Skeletal muscle tissue (tissue), 4 donors: ENCODE data around the gene GJB5. TPM values are rescaled to one million over a fixed set of nuclear protein-coding genes. Genes with fewer than 3 reads are reported as not detected.
"Not testable (repeated sequence)": the region's sequence is repeated elsewhere in the genome, so short reads cannot be mapped to it uniquely, and the experiment has no call there.

Source experiments
- H3K27ac ChIP-seq: one replicate; pipeline ENCODE4 v1.7.0; 2013; ENCODE audit warnings: mild to moderate bottlenecking, low read depth, low read length, inconsistent platforms
- H3K27me3 ChIP-seq, 3 donors: one replicate each; pipeline ENCODE4 v1.7.0; 2013; ENCODE audit warnings: low read length in 3 of 3; ENCODE audit not compliant: control insufficient read depth in 3 of 3, insufficient read depth in 3 of 3
- H3K36me3 ChIP-seq, 3 donors: one replicate each; pipeline ENCODE4 v1.7.0; 2013; ENCODE audit warnings: low read length in 3 of 3; ENCODE audit not compliant: control insufficient read depth in 3 of 3, insufficient read depth in 3 of 3
- H3K4me1 ChIP-seq, 3 donors: one replicate each; pipeline ENCODE4 v1.7.0; 2013; ENCODE audit warnings: low read length in 3 of 3, mild to moderate bottlenecking in 3 of 3; ENCODE audit not compliant: control insufficient read depth in 3 of 3, insufficient read depth in 3 of 3
- H3K4me3 ChIP-seq, 3 donors: one replicate each; pipeline ENCODE4 v1.7.0; 2013; ENCODE audit warnings: low read length in 3 of 3
- H3K9ac ChIP-seq, 3 donors: one replicate each; pipeline ENCODE4 v1.7.0; 2013; ENCODE audit warnings: low read length in 3 of 3, mild to moderate bottlenecking in 3 of 3, moderate library complexity in 2 of 3, low read depth in 1 of 3
- H3K9me3 ChIP-seq, 3 donors: one replicate each; pipeline ENCODE4 v1.7.0; 2013; ENCODE audit warnings: low read length in 3 of 3; ENCODE audit not compliant: control insufficient read depth in 3 of 3
- total RNA-seq: library from RNA; depleted of rRNA; stranded (reverse); fragments of >200 nt; gene quantifications from one replicate; pipeline ENCODE4 v1.2.3, GENCODE V29; 2014
- donor health status: Osteomylitis.

The GJB5 gene
- total RNA-seq, 1 donor from 2014 or later, result not detected

- Histone ChIP-seq H3K27me3 (peaks cover 9 to 22% (median 21%) of the 10 kb centered on the region in 3 donors), H3K36me3 (no peaks in the 10 kb centered on the region), H3K4me1 (no peaks in the 10 kb centered on the region), H3K27ac (no peak overlapping the region), H3K9me3 (no peaks in the 10 kb centered on the region), H3K9ac (no peak overlapping the region), H3K4me3 (no peak overlapping the region)
These were observed 16.9 kb downstream of the GJB5 start for GRCh38 chr1:34771573-34772371.

GRCh38 chr1:34773114-34773513 lies 18.3 kb downstream of the GJB5 start:
- H3K27me3 ChIP-seq, result peaks cover 16 to 29% (median 25%) of the 10 kb centered on the region in 3 donors
- H3K4me1 ChIP-seq, H3K27ac ChIP-seq, H3K9me3 ChIP-seq, H3K4me3 ChIP-seq, H3K36me3 ChIP-seq, H3K9ac ChIP-seq: not testable (repeated sequence)

GRCh38 chr1:34774957-34775356 lies 20.1 kb downstream of the GJB5 start:
- Histone ChIP-seq H3K4me3 (no peak overlapping the region), H3K9me3 (no peaks in the 10 kb centered on the region), H3K27ac (no peak overlapping the region), H3K36me3 (no peaks in the 10 kb centered on the region), H3K4me1 (no peaks in the 10 kb centered on the region), H3K9ac (no peak overlapping the region), H3K27me3 (peaks cover 23 to 38% (median 35%) of the 10 kb centered on the region in 3 donors)

- no peak overlapping the region for H3K4me3 ChIP-seq
- H3K36me3 ChIP-seq, result no peaks in the 10 kb centered on the region
- peaks cover 37 to 51% (median 49%) of the 10 kb centered on the region in 3 donors for H3K27me3 ChIP-seq
- no peaks in the 10 kb centered on the region for H3K9me3 ChIP-seq
- H3K27ac ChIP-seq, result no peak overlapping the region
- no peak overlapping the region for H3K9ac ChIP-seq
- peaks cover 6 to 8% (median 8%) of the 10 kb centered on the region in 3 donors for H3K4me1 ChIP-seq
These were observed 22.1 kb downstream of the GJB5 start for GRCh38 chr1:34776911-34777310.

- Histone ChIP-seq H3K36me3 (no peaks in the 10 kb centered on the region), H3K27ac (no peak overlapping the region), H3K27me3 (peaks cover 45 to 59% (median 57%) of the 10 kb centered on the region in 3 donors), H3K4me1 (peaks cover 6 to 8% (median 8%) of the 10 kb centered on the region in 3 donors), H3K4me3 (no peak overlapping the region), H3K9ac (no peak overlapping the region), H3K9me3 (no peaks in the 10 kb centered on the region)
These were observed 22.9 kb downstream of the GJB5 start for GRCh38 chr1:34777519-34778321.

GRCh38 chr1:34778381-34778780 lies 23.5 kb downstream of the GJB5 start:
- Histone ChIP-seq H3K36me3 (no peaks in the 10 kb centered on the region), H3K9me3 (no peaks in the 10 kb centered on the region), H3K27me3 (peaks cover 46 to 65% (median 63%) of the 10 kb centered on the region in 3 donors), H3K4me1 (peaks cover 6 to 8% (median 8%) of the 10 kb centered on the region in 3 donors), H3K27ac (no peak overlapping the region), H3K9ac (no peak overlapping the region), H3K4me3 (no peak overlapping the region)

- no peaks in the 10 kb centered on the region for H3K9me3 ChIP-seq
- no peak overlapping the region for H3K9ac ChIP-seq
- no peaks in the 10 kb centered on the region for H3K36me3 ChIP-seq
- peaks cover 6 to 8% (median 8%) of the 10 kb centered on the region in 3 donors for H3K4me1 ChIP-seq
- no peak overlapping the region for H3K4me3 ChIP-seq
- no peak overlapping the region for H3K27ac ChIP-seq
- H3K27me3 ChIP-seq, result peaks cover 45 to 72% (median 70%) of the 10 kb centered on the region in 3 donors
These were observed 24.2 kb downstream of the GJB5 start for GRCh38 chr1:34779005-34779404.

- Histone ChIP-seq H3K27ac (no peak overlapping the region), H3K9ac (no peak overlapping the region), H3K4me3 (no peak overlapping the region), H3K36me3 (no peaks in the 10 kb centered on the region), H3K4me1 (peaks cover 6 to 8% (median 8%) of the 10 kb centered on the region in 3 donors), H3K27me3 (peaks cover 40 to 71% (median 68%) of the 10 kb centered on the region in 3 donors), H3K9me3 (no peaks in the 10 kb centered on the region)
These were observed 24.7 kb downstream of the GJB5 start for GRCh38 chr1:34779526-34779925.

GRCh38 chr1:34779962-34780361 lies 25.1 kb downstream of the GJB5 start:
- Histone ChIP-seq H3K4me3 (no peak overlapping the region), H3K4me1 (peaks cover 6 to 8% (median 8%) of the 10 kb centered on the region in 3 donors), H3K27ac (no peak overlapping the region), H3K27me3 (peaks cover 39 to 70% (median 65%) of the 10 kb centered on the region in 3 donors), H3K9me3 (no peaks in the 10 kb centered on the region), H3K36me3 (no peaks in the 10 kb centered on the region), H3K9ac (no peak overlapping the region)

GRCh38 chr1:34780528-34780927 lies 25.7 kb downstream of the GJB5 start:
- H3K9me3 ChIP-seq, result no peaks in the 10 kb centered on the region
- H3K4me3 ChIP-seq, result no peak overlapping the region
- peaks cover 6 to 8% (median 8%) of the 10 kb centered on the region in 3 donors for H3K4me1 ChIP-seq
- no peaks in the 10 kb centered on the region for H3K36me3 ChIP-seq
- H3K9ac ChIP-seq, result no peak overlapping the region
- H3K27me3 ChIP-seq, result peaks cover 37 to 69% (median 63%) of the 10 kb centered on the region in 3 donors
- no peak overlapping the region for H3K27ac ChIP-seq
